ENCODE measurements around the gene SND1.

DNA sequence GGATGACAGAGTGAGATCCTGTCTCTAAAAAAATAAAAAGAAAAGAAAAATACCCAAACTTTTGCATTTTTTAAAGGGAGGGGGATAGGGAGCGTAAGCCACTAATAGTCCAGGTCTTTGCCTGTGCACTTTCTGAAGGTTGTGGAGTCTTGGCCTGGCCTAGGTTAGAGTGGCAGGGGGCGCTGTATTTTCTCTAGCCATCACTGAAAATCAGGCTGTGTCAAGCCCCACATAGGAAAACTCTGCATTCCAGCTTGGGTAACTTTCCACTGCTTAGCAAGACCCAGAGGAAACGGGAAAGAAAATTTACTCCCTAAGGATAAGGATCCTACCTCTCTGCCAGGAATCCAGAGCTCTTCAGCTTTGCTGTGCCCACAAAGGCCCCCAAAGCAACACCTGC, 23.5 kb upstream of the SND1 start:
- TF ChIP-seq, protein P1, sequence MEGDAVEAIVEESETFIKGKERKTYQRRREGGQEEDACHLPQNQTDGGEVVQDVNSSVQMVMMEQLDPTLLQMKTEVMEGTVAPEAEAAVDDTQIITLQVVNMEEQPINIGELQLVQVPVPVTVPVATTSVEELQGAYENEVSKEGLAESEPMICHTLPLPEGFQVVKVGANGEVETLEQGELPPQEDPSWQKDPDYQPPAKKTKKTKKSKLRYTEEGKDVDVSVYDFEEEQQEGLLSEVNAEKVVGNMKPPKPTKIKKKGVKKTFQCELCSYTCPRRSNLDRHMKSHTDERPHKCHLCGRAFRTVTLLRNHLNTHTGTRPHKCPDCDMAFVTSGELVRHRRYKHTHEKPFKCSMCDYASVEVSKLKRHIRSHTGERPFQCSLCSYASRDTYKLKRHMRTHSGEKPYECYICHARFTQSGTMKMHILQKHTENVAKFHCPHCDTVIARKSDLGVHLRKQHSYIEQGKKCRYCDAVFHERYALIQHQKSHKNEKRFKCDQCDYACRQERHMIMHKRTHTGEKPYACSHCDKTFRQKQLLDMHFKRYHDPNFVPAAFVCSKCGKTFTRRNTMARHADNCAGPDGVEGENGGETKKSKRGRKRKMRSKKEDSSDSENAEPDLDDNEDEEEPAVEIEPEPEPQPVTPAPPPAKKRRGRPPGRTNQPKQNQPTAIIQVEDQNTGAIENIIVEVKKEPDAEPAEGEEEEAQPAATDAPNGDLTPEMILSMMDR (IDR thresholded peaks at IDR 0.05; ENCODE audit: low read depth, low read length, missing input control), result no peak
- TF ChIP-seq YY1 (IDR thresholded peaks at IDR 0.05) (no peak), JUND (IDR thresholded peaks at IDR 0.05) (no peak), EGR1 (IDR thresholded peaks at IDR 0.05; ENCODE audit: low read depth in 2 of 2) (no peak), FOXA2 (IDR thresholded peaks at IDR 0.05) (no peak)
- TF ChIP-seq, protein P2, sequence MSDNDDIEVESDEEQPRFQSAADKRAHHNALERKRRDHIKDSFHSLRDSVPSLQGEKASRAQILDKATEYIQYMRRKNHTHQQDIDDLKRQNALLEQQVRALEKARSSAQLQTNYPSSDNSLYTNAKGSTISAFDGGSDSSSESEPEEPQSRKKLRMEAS (IDR thresholded peaks at IDR 0.05), result no peak

Measured in liver (tissue), 3 donors.